ENCODE results near the gene CRCP.

CRCP gene

DNA sequence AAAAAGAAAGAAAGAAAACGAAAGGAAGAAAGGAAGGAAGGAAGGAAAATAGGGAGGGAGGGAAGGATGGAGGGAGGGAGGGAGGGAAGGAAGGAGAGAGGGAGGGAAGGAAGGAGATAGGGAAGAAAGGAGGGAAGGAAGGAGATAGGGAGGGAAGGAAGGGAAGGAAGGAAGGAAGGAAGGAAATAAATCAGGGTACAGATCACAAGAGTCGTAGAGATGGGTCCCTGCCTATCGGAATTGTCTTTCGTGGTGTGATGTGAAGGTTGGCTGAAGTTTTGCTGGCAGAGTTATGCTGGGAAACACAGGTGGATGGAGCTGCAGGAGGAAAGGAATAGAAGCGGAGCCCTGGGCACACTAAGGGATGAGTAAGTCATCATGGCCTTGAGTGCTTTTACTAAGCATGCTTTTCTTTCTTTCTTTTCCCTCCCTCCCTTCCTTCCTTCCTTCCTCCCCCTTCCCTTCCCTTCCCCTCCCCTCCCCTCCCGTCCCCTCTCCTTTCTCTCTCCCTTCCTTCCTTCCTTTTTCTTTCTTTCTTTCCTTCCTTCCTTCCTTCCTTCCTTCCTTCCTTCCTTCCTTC, 78.6 kb downstream of the CRCP start:
- no peak for DNase-seq

GRCh38 chr7:66198469-66198868, 83.8 kb downstream of the CRCP start:
- no peak for DNase-seq

DNA sequence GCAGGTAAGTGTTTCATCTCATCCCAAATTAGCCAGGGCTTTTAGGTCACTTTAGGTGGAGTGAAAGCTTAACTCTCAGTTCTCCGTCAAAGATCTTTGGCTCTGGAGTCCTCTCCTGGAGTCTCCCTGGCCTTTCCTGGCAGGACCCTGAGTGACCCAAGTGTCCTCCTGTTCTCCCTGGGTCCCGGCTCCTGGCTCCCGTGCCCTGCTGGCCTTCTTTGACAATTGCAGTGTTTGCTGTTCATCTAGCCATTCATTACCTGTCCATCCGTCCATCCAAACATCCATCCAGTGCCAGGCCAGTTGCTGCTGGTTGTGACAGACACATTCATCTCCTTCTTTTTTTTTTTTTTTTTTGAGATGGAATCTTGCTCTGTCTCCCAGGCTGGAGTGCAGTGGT, 84.3 kb downstream of the CRCP start:
- no peak for DNase-seq

GRCh38 chr7:66202441-66202840, 87.8 kb downstream of the CRCP start:
- no peak for DNase-seq

All from amniotic stem cell (primary cell).